ENCODE data around the gene FICD. TPM values are rescaled to one million over a fixed set of nuclear protein-coding genes. Genes with fewer than 3 reads are reported as not detected.

Gene FICD
- total RNA-seq, 2 experiments from 2014 or later: 4.2 to 4.3 TPM

Other genes with a start within 250 kb of the FICD start
- gene CMKLR1, start 176.0 kb upstream of the FICD start, total RNA-seq: not detected
- gene SART3, start 45.9 kb downstream of the FICD start, total RNA-seq: 100 to 1,000 TPM in 1 of 2 experiments, 10 to 100 TPM in 1; 95.3 to 109 TPM
- 100 to 1,000 TPM; 254 to 260 TPM for gene ISCU, start 47.3 kb downstream of the FICD start, total RNA-seq
- 1 to 10 TPM; 1.2 to 1.9 TPM for gene TMEM119, start 82.8 kb downstream of the FICD start, total RNA-seq
- 10 to 100 TPM; 30.4 to 32.3 TPM for gene SELPLG, start 118.6 kb downstream of the FICD start, total RNA-seq
- gene CORO1C, start 216.2 kb downstream of the FICD start, total RNA-seq: 10 to 100 TPM; 10.3 to 15.4 TPM

Measured in CD8-positive, alpha-beta T cell (primary cell).